ENCODE measurements around the gene COX14.

DNA sequence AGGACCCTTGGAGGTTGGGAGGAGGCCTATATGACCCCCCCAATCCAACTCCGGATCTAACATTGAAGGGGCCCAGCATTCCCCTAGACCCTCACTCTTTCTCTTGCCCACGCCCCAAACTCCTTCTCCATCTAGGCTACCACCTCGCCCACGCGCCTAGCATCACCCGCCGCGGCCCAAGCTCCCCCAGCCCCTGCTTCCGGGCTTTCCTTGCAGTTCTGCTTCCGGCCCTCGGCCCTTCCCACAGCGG is 54.7 kb downstream of the COX14 start:
- no peak for TF ChIP-seq POLR2A (IDR thresholded peaks at IDR 0.05; ENCODE audit: borderline replicate concordance, extremely low read depth, insufficient read depth, insufficient read length)
- no peak for TF ChIP-seq SP1 (IDR thresholded peaks at IDR 0.05; ENCODE audit: low read depth)

Measured in HCT116 (cell line).